Adipocyte (in vitro differentiated cells): Measurements from ENCODE around the gene EDEM3.
"Not testable (repeated sequence)": the region's sequence is repeated elsewhere in the genome, so short reads cannot be mapped to it uniquely, and the experiment has no call there.

Source experiments
- DNase-seq: peaks from one replicate; pipeline ENCODE4 v3.0.0-alpha.2; 2015; ENCODE audit warnings: low read depth
- H3K27me3 ChIP-seq: replicated peaks from 2 replicates; pipeline ENCODE4 v1.7.0; 2013; ENCODE audit warnings: mild to moderate bottlenecking, low read length, moderate library complexity; ENCODE audit not compliant: control insufficient read depth, insufficient read depth
- H3K36me3 ChIP-seq: 2 replicates; pipeline ENCODE4 v1.7.0; 2013; ENCODE audit warnings: low read length, mild to moderate bottlenecking, moderate library complexity; ENCODE audit not compliant: control insufficient read depth, insufficient read depth, severe bottlenecking
- H3K4me1 ChIP-seq: 2 replicates; pipeline ENCODE4 v1.7.0; 2013; ENCODE audit warnings: mild to moderate bottlenecking, low read length, moderate library complexity; ENCODE audit not compliant: control insufficient read depth, insufficient read depth
- H3K4me3 ChIP-seq: 2 replicates; pipeline ENCODE4 v1.7.0; 2013; ENCODE audit warnings: mild to moderate bottlenecking, low read length, moderate library complexity
- H3K9ac ChIP-seq: 2 replicates; pipeline ENCODE4 v1.7.0; 2013; ENCODE audit warnings: mild to moderate bottlenecking, low read length, moderate library complexity
- H3K9me3 ChIP-seq: 2 replicates; pipeline ENCODE4 v1.7.0; 2013; ENCODE audit warnings: mild to moderate bottlenecking, low read length, moderate library complexity; ENCODE audit not compliant: control insufficient read depth

The EDEM3 gene

GRCh38 chr1:184768467-184768866, 13.8 kb upstream of the EDEM3 start:
- peaks cover 12% of the 10 kb centered on the region for H3K4me1 ChIP-seq
- no peaks in the 10 kb centered on the region for H3K27me3 ChIP-seq
- no peak for DNase-seq
- no peak overlapping the region for H3K9ac ChIP-seq
- H3K4me3 ChIP-seq: no peak overlapping the region
- H3K9me3 ChIP-seq: no peaks in the 10 kb centered on the region
- no peaks in the 10 kb centered on the region for H3K36me3 ChIP-seq

DNA sequence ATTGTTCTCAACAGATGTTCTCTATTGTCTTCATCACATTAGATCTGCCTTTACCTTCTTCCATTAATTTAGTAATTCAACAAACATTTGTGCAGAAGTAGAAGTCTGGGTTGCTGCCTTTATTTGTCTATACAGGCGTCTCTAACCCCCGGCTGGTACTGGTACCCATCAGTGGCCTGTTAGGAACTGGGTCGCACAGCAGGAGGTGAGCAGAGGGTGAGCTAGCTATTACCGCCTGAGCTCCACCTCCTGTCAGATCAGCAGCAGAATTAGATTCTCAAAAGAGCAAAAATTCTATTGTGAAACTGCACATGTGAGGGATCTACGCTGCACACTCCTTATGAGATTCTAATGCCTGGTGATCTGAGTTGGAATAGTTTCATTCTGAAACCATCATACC, 12.9 kb upstream of the EDEM3 start:
- Histone ChIP-seq H3K9ac (no peak overlapping the region), H3K4me3 (no peak overlapping the region), H3K36me3 (no peaks in the 10 kb centered on the region), H3K9me3 (no peaks in the 10 kb centered on the region), H3K4me1 (peaks cover 12% of the 10 kb centered on the region), H3K27me3 (no peaks in the 10 kb centered on the region)
- no peak for DNase-seq

GRCh38 chr1:184764483-184764882, 9.8 kb upstream of the EDEM3 start:
- Histone ChIP-seq H3K4me1 (peaks cover 9% of the 10 kb centered on the region), H3K4me3 (no peak overlapping the region), H3K9ac (no peak overlapping the region), H3K36me3 (no peaks in the 10 kb centered on the region), H3K27me3 (no peaks in the 10 kb centered on the region), H3K9me3 (no peaks in the 10 kb centered on the region)
- DNase-seq: no peak

- H3K27me3 ChIP-seq, DNase-seq, H3K4me1 ChIP-seq, H3K4me3 ChIP-seq, H3K36me3 ChIP-seq, H3K9me3 ChIP-seq, H3K9ac ChIP-seq: not testable (repeated sequence)
These were observed 8.9 kb upstream of the EDEM3 start for GRCh38 chr1:184763520-184763919.

- Histone ChIP-seq H3K36me3 (no peaks in the 10 kb centered on the region), H3K9ac (no peak overlapping the region)
These were observed 7.4 kb upstream of the EDEM3 start for GRCh38 chr1:184761969-184762485.

DNA sequence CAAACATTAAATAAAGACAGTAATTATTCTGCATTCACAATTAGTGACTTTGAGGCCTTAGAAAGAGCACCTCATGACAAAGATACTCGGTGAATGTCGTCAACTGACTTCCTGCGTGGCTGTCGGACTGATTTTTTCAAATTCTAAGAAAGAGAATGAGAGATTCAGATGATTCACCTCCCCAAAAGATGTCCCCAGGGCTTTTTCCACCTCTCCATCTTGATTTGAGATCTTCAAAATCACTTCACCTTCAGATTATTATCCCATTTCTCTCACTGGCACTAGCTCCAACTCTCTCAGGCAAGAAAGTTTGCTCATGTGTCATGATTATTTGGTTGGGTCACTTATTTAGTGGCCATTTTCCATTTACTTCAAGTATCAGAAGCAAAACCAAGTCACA, 5.0 kb upstream of the EDEM3 start:
- Histone ChIP-seq H3K9me3 (no peaks in the 10 kb centered on the region), H3K36me3 (no peaks in the 10 kb centered on the region), H3K9ac (no peak overlapping the region), H3K4me1 (peaks cover 13% of the 10 kb centered on the region), H3K4me3 (no peak overlapping the region), H3K27me3 (no peaks in the 10 kb centered on the region)
- no peak for DNase-seq

More at GRCh38 chr1:184761969-184762485, 7.4 kb upstream of the EDEM3 start:
- H3K27me3 ChIP-seq: no peaks in the 10 kb centered on the region
- no peak overlapping the region for H3K4me3 ChIP-seq
- no peaks in the 10 kb centered on the region for H3K9me3 ChIP-seq
- no peak for DNase-seq
- H3K4me1 ChIP-seq: peaks cover 9% of the 10 kb centered on the region

- H3K9me3 ChIP-seq: no peaks in the 10 kb centered on the region
- DNase-seq: no peak
- H3K4me1 ChIP-seq: peaks cover 7% of the 10 kb centered on the region
- no peaks in the 10 kb centered on the region for H3K27me3 ChIP-seq
- H3K4me3 ChIP-seq: no peak overlapping the region
- H3K9ac ChIP-seq: no peak overlapping the region
- no peaks in the 10 kb centered on the region for H3K36me3 ChIP-seq
These were observed 4.5 kb upstream of the EDEM3 start for GRCh38 chr1:184759112-184759511.

DNA sequence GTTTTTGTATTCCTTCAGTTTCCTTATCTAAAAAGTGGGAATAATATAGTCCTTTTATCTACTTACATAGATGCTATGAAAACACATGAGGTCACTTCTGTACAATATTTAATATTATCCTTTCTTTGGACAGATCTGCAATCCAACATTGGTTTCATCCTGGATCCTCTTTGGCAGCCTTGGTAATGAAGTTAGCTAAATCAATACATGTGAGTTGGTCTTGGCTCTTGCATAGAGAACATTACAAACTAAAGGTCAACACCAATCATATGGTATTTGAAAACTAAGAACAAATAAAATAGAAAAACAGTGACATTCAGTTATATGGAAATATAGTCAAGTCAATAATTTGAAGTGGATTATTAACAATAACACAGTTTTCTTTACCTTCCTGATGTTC, 3.2 kb upstream of the EDEM3 start:
- Histone ChIP-seq H3K36me3 (no peaks in the 10 kb centered on the region), H3K9ac (no peak overlapping the region), H3K4me3 (no peak overlapping the region), H3K27me3 (no peaks in the 10 kb centered on the region), H3K4me1 (peaks cover 14% of the 10 kb centered on the region), H3K9me3 (no peaks in the 10 kb centered on the region)
- DNase-seq: no peak

GRCh38 chr1:184757406-184757805, 2.7 kb upstream of the EDEM3 start:
- Histone ChIP-seq H3K4me3 (no peak overlapping the region), H3K4me1 (peaks cover 19% of the 10 kb centered on the region), H3K9ac (no peak overlapping the region), H3K9me3 (no peaks in the 10 kb centered on the region), H3K36me3 (no peaks in the 10 kb centered on the region), H3K27me3 (no peaks in the 10 kb centered on the region)
- no peak for DNase-seq

- DNase-seq: no peak
- Histone ChIP-seq H3K27me3 (no peaks in the 10 kb centered on the region), H3K9me3 (no peaks in the 10 kb centered on the region), H3K9ac (peak overlapping the region; percentile 91), H3K4me3 (peak overlapping the region; percentile 90), H3K36me3 (no peaks in the 10 kb centered on the region), H3K4me1 (peaks cover 24% of the 10 kb centered on the region)
These were observed 788 bp upstream of the EDEM3 start for GRCh38 chr1:184755226-184756065.

DNA sequence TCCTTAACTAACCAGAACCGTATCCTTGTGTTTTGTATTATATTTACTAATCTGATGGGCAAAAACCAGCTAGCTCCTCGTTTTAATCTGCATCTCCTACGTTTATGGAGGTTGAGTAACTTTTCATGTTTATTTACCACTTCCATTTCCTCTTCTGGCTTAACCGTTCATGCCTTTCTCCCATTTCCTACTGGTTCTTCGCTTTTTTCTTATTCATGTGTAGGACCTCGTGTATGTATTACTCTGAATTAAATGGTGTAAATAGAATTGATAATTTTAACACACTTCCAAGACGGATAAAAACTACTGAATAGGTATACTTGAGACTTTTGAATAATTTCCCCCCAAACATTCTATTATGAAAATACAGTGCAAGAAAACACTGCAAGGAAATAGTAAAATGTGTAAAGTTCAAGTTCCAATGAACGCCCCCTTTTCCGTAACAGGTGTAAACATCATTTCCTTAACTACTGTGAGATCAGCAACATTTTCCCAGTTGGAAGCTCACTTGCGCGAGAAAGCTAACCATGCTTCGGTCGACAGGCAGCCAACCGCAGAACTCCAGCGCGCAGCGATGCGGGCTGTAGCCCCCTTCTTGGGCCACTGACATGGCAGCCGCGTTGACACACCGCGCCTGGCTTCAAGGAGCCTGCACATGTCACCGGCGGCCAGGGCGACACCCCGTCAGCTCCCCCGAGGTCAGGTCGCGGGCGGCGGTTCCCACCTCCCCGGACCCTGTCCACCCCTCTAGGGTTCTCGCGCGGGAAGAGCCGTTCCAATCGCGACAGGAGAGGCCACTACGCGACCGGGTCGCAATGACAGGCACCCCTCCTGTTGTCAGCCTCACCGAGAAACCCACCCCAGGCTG, 816 bp downstream of the EDEM3 start:
- peak; percentile 64 for DNase-seq
- Histone ChIP-seq H3K4me1 (peaks cover 35% of the 10 kb centered on the region), H3K36me3 (no peaks in the 10 kb centered on the region), H3K9me3 (no peaks in the 10 kb centered on the region), H3K9ac (peak overlapping the region; percentile 91), H3K27me3 (no peaks in the 10 kb centered on the region), H3K4me3 (peak overlapping the region; percentile 90)
